Nephron progenitor cell (in vitro differentiated cells): Measurements from ENCODE around the gene NAALADL2.
A peak's percentile ranks its signal among the peaks of the same experiment; 100 is the strongest.

Experiments
- DNase-seq: peaks from one replicate; pipeline ENCODE4 v3.0.0; 2021
- H3K27ac Mint-ChIP-seq: 2 replicates; pipeline ENCODE4 v1.8.0; 2021; ENCODE audit warnings: mild to moderate bottlenecking, moderate library complexity, mixed read lengths
- H3K27me3 Mint-ChIP-seq: 2 replicates; pipeline ENCODE4 v1.8.0; 2021; ENCODE audit warnings: mild to moderate bottlenecking, low read depth, mixed read lengths; ENCODE audit not compliant: poor library complexity
- H3K36me3 Mint-ChIP-seq: 2 replicates; pipeline ENCODE4 v1.8.0; 2021; ENCODE audit warnings: low read depth, mixed read lengths
- H3K4me1 Mint-ChIP-seq: 2 replicates; pipeline ENCODE4 v1.8.0; 2021; ENCODE audit warnings: mixed read lengths
- H3K4me3 Mint-ChIP-seq: 2 replicates; pipeline ENCODE4 v1.8.0; 2021; ENCODE audit warnings: mild to moderate bottlenecking, moderate library complexity, mixed read lengths
- H3K9me3 Mint-ChIP-seq: 2 replicates; pipeline ENCODE4 v1.8.0; 2021; ENCODE audit warnings: mild to moderate bottlenecking, moderate library complexity, mixed read lengths
- TF ChIP-seq, protein P1 (sequence below): fragments of 200-600 bp; sonication (generic); IDR thresholded peaks from 2 replicates; pipeline ENCODE4 v1.5.0; 2021; ENCODE audit warnings: antibody characterized with exemption

The NAALADL2 gene

DNA sequence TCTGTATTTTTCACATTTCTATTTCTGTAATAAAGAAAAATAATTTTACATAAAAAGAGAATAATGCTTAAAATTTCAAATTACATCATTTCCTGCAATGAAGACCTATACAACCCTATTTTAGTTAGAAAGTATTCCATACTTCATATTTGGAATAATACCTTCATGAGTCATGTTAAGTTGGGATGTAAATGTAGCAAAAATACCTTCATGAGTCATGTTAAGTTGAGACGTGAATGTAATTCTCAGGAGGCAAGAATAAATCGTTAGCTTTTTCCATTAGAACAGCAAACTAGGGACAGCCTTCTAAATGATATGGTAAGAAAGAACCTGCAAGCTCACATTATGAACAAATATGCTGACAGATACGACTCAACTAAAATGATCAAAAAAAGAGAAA lies 91.9 kb downstream of the NAALADL2 start:
- TF ChIP-seq, protein P1, sequence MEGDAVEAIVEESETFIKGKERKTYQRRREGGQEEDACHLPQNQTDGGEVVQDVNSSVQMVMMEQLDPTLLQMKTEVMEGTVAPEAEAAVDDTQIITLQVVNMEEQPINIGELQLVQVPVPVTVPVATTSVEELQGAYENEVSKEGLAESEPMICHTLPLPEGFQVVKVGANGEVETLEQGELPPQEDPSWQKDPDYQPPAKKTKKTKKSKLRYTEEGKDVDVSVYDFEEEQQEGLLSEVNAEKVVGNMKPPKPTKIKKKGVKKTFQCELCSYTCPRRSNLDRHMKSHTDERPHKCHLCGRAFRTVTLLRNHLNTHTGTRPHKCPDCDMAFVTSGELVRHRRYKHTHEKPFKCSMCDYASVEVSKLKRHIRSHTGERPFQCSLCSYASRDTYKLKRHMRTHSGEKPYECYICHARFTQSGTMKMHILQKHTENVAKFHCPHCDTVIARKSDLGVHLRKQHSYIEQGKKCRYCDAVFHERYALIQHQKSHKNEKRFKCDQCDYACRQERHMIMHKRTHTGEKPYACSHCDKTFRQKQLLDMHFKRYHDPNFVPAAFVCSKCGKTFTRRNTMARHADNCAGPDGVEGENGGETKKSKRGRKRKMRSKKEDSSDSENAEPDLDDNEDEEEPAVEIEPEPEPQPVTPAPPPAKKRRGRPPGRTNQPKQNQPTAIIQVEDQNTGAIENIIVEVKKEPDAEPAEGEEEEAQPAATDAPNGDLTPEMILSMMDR = no peak
- no peak overlapping the region for H3K4me3 Mint-ChIP-seq
- no peak for DNase-seq
- no peaks in the 10 kb centered on the region for H3K9me3 Mint-ChIP-seq
- H3K4me1 Mint-ChIP-seq = no peaks in the 10 kb centered on the region
- H3K27me3 Mint-ChIP-seq = no peaks in the 10 kb centered on the region
- H3K36me3 Mint-ChIP-seq = no peaks in the 10 kb centered on the region
- no peak overlapping the region for H3K27ac Mint-ChIP-seq

GRCh38 chr3:174951498-174952005 lies 92.4 kb downstream of the NAALADL2 start:
- H3K4me1 Mint-ChIP-seq = no peaks in the 10 kb centered on the region
- no peak for DNase-seq
- no peaks in the 10 kb centered on the region for H3K27me3 Mint-ChIP-seq
- TF ChIP-seq, protein P1 = no peak
- H3K27ac Mint-ChIP-seq = no peak overlapping the region
- no peaks in the 10 kb centered on the region for H3K36me3 Mint-ChIP-seq
- H3K9me3 Mint-ChIP-seq = no peaks in the 10 kb centered on the region
- H3K4me3 Mint-ChIP-seq = no peak overlapping the region

GRCh38 chr3:174953068-174953467 lies 93.9 kb downstream of the NAALADL2 start:
- Mint-ChIP-seq H3K9me3 (no peaks in the 10 kb centered on the region), H3K27me3 (no peaks in the 10 kb centered on the region), H3K36me3 (no peaks in the 10 kb centered on the region), H3K4me3 (no peak overlapping the region), H3K4me1 (no peaks in the 10 kb centered on the region), H3K27ac (no peak overlapping the region)
- DNase-seq = no peak
- TF ChIP-seq, protein P1 = no peak

DNA sequence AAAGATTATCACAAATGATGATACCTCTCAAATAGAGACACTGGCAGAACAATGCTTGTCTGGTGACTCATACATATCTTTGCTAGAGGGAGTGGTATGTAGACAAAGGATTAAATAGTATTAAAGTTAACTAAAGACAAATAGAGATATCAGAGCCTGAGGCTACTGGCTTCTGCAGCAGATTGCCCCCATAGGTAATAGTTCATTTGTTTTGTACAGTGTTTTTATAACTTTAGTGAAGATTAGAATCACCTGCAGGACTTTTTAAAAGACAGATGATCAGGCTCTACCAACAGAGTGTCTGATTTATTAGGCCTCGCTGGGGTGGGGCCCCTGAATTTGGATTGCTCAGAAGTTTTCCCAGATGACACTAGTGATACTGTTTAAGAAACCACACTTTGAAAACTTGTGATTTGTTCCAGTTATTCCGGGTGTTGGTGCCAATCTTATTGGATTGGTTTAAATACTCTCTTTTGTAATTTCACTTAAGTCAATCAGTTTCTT lies 96.4 kb downstream of the NAALADL2 start:
- Mint-ChIP-seq H3K27ac (no peak overlapping the region), H3K4me3 (no peak overlapping the region)

DNA sequence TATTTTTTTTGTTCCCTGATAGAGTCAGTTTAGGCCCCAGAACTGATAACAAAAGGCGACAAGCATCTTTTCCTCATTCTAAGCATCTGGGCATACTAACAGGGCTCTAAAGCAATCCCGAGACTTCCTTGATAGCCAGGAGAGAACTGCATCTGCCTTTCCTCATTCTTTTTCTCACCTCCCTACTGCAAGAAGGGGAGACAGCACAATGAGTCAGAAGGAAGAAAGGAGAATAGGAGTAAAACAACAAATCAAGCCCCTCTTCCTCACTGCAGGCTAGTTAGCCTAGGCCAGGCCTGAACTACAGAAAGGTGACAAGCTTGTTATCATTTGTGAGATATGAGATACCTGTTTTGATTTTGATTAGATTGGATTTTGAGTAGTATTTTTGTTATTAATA lies 97.9 kb downstream of the NAALADL2 start:
- no peaks in the 10 kb centered on the region for H3K9me3 Mint-ChIP-seq
- no peaks in the 10 kb centered on the region for H3K36me3 Mint-ChIP-seq
- H3K27ac Mint-ChIP-seq = peak overlapping the region; percentile 12
- no peak overlapping the region for H3K4me3 Mint-ChIP-seq
- no peak for DNase-seq
- no peaks in the 10 kb centered on the region for H3K4me1 Mint-ChIP-seq
- H3K27me3 Mint-ChIP-seq = no peaks in the 10 kb centered on the region
- TF ChIP-seq, protein P1 = no peak

More for the DNA sequence above, 96.4 kb downstream of the NAALADL2 start:
- no peaks in the 10 kb centered on the region for H3K36me3 Mint-ChIP-seq
- no peaks in the 10 kb centered on the region for H3K27me3 Mint-ChIP-seq
- TF ChIP-seq, protein P1 = no peak
- DNase-seq = no peak
- no peaks in the 10 kb centered on the region for H3K4me1 Mint-ChIP-seq
- no peaks in the 10 kb centered on the region for H3K9me3 Mint-ChIP-seq

- no peaks in the 10 kb centered on the region for H3K36me3 Mint-ChIP-seq
- no peak overlapping the region for H3K4me3 Mint-ChIP-seq
- H3K9me3 Mint-ChIP-seq = no peaks in the 10 kb centered on the region
- H3K4me1 Mint-ChIP-seq = no peaks in the 10 kb centered on the region
- DNase-seq = no peak
- H3K27ac Mint-ChIP-seq = no peak overlapping the region
- no peaks in the 10 kb centered on the region for H3K27me3 Mint-ChIP-seq
- TF ChIP-seq, protein P1 = no peak
Observed at GRCh38 chr3:174957551-174958001, 98.4 kb downstream of the NAALADL2 start.
